NCI-H460 (cell line): ENCODE results near the gene ALKBH8. TPM values are rescaled to one million over a fixed set of nuclear protein-coding genes. Genes with fewer than 3 reads are reported as not detected.

Experiments
- total RNA-seq: library from RNA; depleted of rRNA; stranded (reverse); fragments of >200 nt; shearing (Covaris generic); gene quantifications from 2 replicates; pipeline ENCODE4 v1.2.3, GENCODE V29; 2014; rRNA removed

ALKBH8 gene
- total RNA-seq, 1 experiment from 2014 or later: 7.9 TPM

Other genes with a start within 250 kb of the ALKBH8 start
- 6.9 and 8.9 TPM in 2 replicates for gene CWF19L2, start 107.9 kb downstream of the ALKBH8 start, total RNA-seq
- gene ELMOD1, start 25.4 kb upstream of the ALKBH8 start, total RNA-seq: 0.12 TPM in 1 of 2 replicates, not detected in the other
- not detected in 2 replicates for gene SLN, start 146.3 kb upstream of the ALKBH8 start, total RNA-seq